GM23338 (cell line): ENCODE measurements around the gene UGT2A1. TPM values are rescaled to one million over a fixed set of nuclear protein-coding genes. Genes with fewer than 3 reads are reported as not detected.

Source experiments
- ATAC-seq: fragments of 200-7000 bp; cut with Tn5 transposase; 3 replicates; pipeline ENCODE4 v1.9.1; 2020
- DNase-seq: peaks from one replicate; pipeline ENCODE4 v3.0.0-alpha.2; 2015; ENCODE audit warnings: low spot score
- H2AFZ ChIP-seq: fragments of 200-600 bp; sonication (generic); 2 replicates; pipeline ENCODE4 v1.8.0; 2016; ENCODE audit warnings: antibody characterized with exemption, mild to moderate bottlenecking, moderate library complexity
- H3F3A ChIP-seq: fragments of 200-600 bp; sonication (generic); replicated peaks from 2 replicates; pipeline ENCODE4 v1.8.0; 2017; ENCODE audit warnings: antibody characterized with exemption, mixed run types, low read depth
- H3K27ac ChIP-seq: fragments of 200-600 bp; sonication (generic); 2 replicates; pipeline ENCODE4 v1.6.1; 2016; ENCODE audit warnings: low read depth
- H3K27me3 ChIP-seq: fragments of 200-600 bp; sonication (generic); 2 replicates; pipeline ENCODE4 v1.8.0; 2016; ENCODE audit warnings: mild to moderate bottlenecking, mixed run types, moderate library complexity; ENCODE audit not compliant: insufficient read depth
- H3K36me3 ChIP-seq: fragments of 200-600 bp; sonication (generic); 2 replicates; pipeline ENCODE4 v1.8.0; 2016; ENCODE audit warnings: mild to moderate bottlenecking; ENCODE audit not compliant: insufficient read depth
- H3K4me1 ChIP-seq: fragments of 200-600 bp; sonication (generic); 2 replicates; pipeline ENCODE4 v1.8.0; 2016; ENCODE audit warnings: mild to moderate bottlenecking, moderate library complexity; ENCODE audit not compliant: insufficient read depth
- H3K4me2 ChIP-seq: fragments of 200-600 bp; sonication (generic); 2 replicates; pipeline ENCODE4 v1.7.1; 2017; ENCODE audit warnings: mixed run types
- H3K4me3 ChIP-seq: fragments of 200-600 bp; sonication (generic); 2 replicates; pipeline ENCODE4 v1.6.1; 2016; ENCODE audit warnings: mixed run types
- H3K79me2 ChIP-seq: fragments of 200-600 bp; sonication (generic); replicated peaks from 2 replicates; pipeline ENCODE4 v1.8.0; 2017; ENCODE audit warnings: mild to moderate bottlenecking; ENCODE audit not compliant: insufficient read depth
- H3K9me2 ChIP-seq: fragments of 200-600 bp; sonication (generic); 2 replicates; pipeline ENCODE4 v1.8.0; 2017; ENCODE audit not compliant: insufficient read depth
- H4K20me1 ChIP-seq: fragments of 200-600 bp; sonication (generic); replicated peaks from 2 replicates; pipeline ENCODE4 v1.8.0; 2017; ENCODE audit warnings: mild to moderate bottlenecking; ENCODE audit not compliant: insufficient read depth
- H3K27ac Mint-ChIP-seq: 2 replicates; pipeline ENCODE4 v1.8.0; 2020; ENCODE audit warnings: inconsistent platforms, mild to moderate bottlenecking, moderate library complexity, mixed read lengths
- H3K27me3 Mint-ChIP-seq: 3 replicates; pipeline ENCODE4 v1.8.0; 2022; ENCODE audit warnings: low read depth, mild to moderate bottlenecking, moderate library complexity, mixed read lengths, inconsistent platforms; ENCODE audit not compliant: insufficient read depth, poor library complexity
- H3K36me3 Mint-ChIP-seq: 3 replicates; pipeline ENCODE4 v1.8.0; 2021; ENCODE audit warnings: low read depth, mild to moderate bottlenecking, inconsistent platforms, moderate library complexity, mixed read lengths
- H3K4me1 Mint-ChIP-seq: 3 replicates; pipeline ENCODE4 v1.8.0; 2020; ENCODE audit warnings: mild to moderate bottlenecking, inconsistent platforms, mixed read lengths
- H3K4me3 Mint-ChIP-seq: 3 replicates; pipeline ENCODE4 v1.8.0; 2021; ENCODE audit warnings: moderate library complexity, mild to moderate bottlenecking, inconsistent platforms, mixed read lengths
- H3K9me3 Mint-ChIP-seq: 3 replicates; pipeline ENCODE4 v1.8.0; 2020; ENCODE audit warnings: moderate library complexity, mild to moderate bottlenecking, inconsistent platforms, mixed read lengths
- ETS1 ChIP-seq: IDR thresholded peaks from 2 replicates; pipeline ENCODE4 v1.6.1; 2016; ENCODE audit warnings: antibody characterized with exemption
- EZH2phosphoT487 ChIP-seq: fragments of 200-600 bp; sonication (generic); IDR thresholded peaks from one replicate; pipeline ENCODE4 v1.8.1; 2018; ENCODE audit warnings: antibody characterized with exemption; ENCODE audit not compliant: unreplicated experiment
- JUNB ChIP-seq: IDR thresholded peaks from one replicate; pipeline ENCODE4 v1.6.1; 2016; ENCODE audit warnings: antibody characterized with exemption; ENCODE audit not compliant: unreplicated experiment
- REST ChIP-seq: IDR thresholded peaks from one replicate; pipeline ENCODE4 v1.6.1; 2018; ENCODE audit warnings: antibody characterized with exemption; ENCODE audit not compliant: unreplicated experiment
- ZNF462 ChIP-seq: fragments of 250-450 bp; sonication (Bioruptor Pico); IDR thresholded peaks from 2 replicates; pipeline ENCODE4 v1.5.0; 2020; ENCODE audit warnings: mild to moderate bottlenecking, moderate library complexity
- polyA plus RNA-seq: library from polyadenylated mRNA; unstranded; fragments of >200 nt; fragmentation: Nextera tagmentation; extraction: Ambion mirVana; gene quantifications from 2 replicates; pipeline ENCODE4 v1.2.1, GENCODE V29; 2016
- total RNA-seq: library from RNA; depleted of rRNA; stranded (reverse); fragments of >200 nt; shearing (Covaris generic); gene quantifications from 2 replicates; pipeline ENCODE4 v1.2.3, GENCODE V29; 2014

UGT2A1 gene
- total and polyA plus RNA-seq, 2 experiments from 2014 or later: not detected

GRCh38 chr4:69583543-69583942 lies 69.5 kb downstream of the UGT2A1 start (continued):
- no peak for TF ChIP-seq ZNF462
- no peak for TF ChIP-seq JUNB
- no peak for TF ChIP-seq REST

GRCh38 chr4:69577245-69577644 lies 75.8 kb downstream of the UGT2A1 start:
- no peak overlapping the region for H3K4me3 Mint-ChIP-seq
- H3K27me3 Mint-ChIP-seq: no peaks in the 10 kb centered on the region
- Histone ChIP-seq H3F3A (no peaks in the 10 kb centered on the region), H4K20me1 (no peaks in the 10 kb centered on the region), H3K4me2 (no peak overlapping the region), H3K9me2 (no peaks in the 10 kb centered on the region), H2AFZ (no peak overlapping the region), H3K4me3 (no peak overlapping the region), H3K36me3 (no peaks in the 10 kb centered on the region), H3K4me1 (no peaks in the 10 kb centered on the region), H3K79me2 (no peaks in the 10 kb centered on the region), H3K27ac (no peak overlapping the region), H3K27me3 (no peaks in the 10 kb centered on the region)
- no peaks in the 10 kb centered on the region; the same call in 2 of the 3 replicates for H3K9me3 Mint-ChIP-seq
- no peak overlapping the region for H3K27ac Mint-ChIP-seq
- no peaks in the 10 kb centered on the region for H3K4me1 Mint-ChIP-seq
- no peak for DNase-seq
- H3K36me3 Mint-ChIP-seq: no peaks in the 10 kb centered on the region
- no peak for ATAC-seq
- no peak for TF ChIP-seq EZH2phosphoT487
- TF ChIP-seq ETS1: no peak
- TF ChIP-seq REST: no peak
